HS-27A (cell line): ENCODE data around the gene NFIA.

Experiments
- DNase-seq: peaks from one replicate; pipeline ENCODE4 v3.0.0-alpha.2; 2012; ENCODE audit warnings: low read depth, missing footprints

The NFIA gene

DNA sequence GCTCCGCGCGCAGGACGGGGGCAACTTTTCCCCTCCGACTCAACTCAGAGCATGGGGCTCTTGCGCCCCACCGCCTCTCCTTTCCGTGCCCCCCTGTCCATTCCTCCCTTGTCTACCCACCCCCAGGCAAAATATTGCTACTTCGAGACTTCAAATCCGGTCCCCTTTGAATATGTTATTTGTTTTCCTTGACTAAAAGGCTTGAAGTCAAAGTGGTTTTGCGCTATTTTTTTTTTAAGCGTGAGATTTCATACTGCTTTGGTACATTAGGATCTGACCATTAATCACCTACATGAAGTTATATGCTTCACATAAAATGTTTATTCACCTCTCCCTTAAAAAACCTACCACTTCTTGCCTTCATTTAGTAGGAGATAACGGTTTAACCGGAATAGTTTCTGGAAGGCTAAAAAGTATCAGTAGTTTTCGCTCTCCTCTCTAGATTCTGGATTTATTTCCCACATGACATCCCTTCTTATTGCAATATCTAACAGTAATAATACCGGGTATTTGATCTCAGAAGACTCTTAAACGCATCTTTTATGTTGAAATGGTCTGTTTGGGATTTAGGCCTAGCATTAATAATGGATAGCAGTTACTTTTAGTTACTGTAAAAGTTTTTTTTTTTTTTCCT is 1.6 kb downstream of the NFIA start:
- no peak for DNase-seq

DNA sequence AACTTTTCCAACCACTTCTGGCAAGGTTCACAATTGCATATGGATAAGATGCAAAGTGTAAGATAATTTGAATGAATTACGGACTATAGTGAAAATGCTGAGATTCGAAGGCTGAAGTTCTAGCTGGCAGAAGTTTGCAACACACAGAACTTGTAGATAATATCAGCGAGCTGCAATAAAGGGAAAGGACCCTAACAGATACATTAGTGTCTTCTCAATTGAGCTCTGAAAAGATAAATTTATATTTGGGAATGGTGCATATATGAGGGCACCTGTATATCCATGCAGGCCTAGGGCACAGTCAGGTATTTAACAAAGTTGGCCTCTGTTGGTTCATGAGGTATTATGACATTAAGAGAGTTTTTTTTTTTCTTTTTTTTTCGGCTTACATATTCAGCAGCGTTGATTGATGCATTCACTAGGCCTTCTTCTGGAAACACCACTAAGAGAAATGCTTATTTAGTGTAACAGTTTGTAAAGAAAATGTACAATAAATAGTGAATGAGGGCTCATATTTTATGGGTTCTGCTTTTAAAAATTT is 2.2 kb downstream of the NFIA start:
- DNase-seq, result no peak

DNA sequence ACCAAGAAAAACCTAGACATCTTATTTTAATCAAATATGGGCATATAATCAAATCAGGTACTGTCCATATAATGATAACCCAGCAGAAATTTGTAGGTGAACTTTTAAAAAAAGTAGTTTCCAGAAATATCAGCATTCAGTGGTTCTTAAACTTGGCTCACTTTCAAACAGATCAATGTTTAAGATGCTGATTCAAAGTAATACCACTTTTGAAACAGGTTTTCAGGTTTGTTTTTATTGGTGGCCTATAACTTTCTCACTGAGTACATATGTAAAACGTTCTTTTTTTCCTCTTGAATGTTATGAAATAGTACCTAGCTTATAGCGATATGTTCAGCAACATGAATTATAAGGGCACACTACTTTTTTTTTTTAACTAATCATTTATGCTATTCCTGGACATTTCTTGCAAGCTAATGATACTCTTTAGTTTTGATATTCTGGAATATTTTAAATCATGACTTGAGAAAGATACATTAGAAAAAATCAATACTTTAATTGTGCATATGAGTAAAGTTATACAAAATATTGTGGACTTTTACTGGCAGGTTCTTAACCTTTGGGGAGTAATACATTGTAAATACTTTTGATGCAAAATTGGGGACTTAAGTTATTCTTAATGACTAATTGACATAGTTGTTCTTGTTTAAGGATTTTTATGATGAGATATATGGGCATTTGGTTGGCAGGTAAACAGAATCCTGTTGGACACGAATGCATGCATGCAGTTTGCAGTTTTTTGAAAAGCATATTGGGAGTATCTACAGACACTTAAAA is 3.0 kb downstream of the NFIA start:
- DNase-seq, result no peak

DNA sequence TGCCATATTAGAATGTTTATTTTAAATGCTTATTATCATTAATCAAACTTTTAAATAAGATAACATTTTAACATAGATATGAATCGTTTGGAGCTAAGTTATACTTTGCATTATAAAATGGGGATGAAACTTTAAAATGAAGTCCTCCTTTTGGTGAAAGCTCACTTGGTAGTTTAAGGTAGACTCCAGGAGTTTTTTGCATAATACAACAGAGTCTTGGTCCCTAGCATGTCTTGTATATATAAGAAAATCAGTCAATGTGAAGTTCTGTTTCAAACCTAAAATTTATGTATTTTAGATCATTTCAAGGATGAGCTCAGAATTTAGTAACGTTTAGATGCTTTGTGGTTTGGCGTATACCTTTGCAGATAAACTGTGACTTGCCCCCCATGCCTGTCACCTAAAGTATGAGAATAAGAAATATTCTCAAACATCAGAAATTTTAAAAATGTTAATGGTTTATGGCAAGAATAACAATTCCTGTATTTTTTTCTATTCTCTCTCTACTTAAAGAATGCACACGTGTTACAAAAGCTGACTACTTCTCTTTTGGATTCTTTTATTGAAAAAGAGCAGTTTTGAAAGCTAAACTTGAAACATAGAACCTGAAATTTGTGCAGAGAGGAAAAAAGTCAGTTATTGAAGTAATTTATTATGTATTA is 3.8 kb downstream of the NFIA start:
- DNase-seq, result no peak

DNA sequence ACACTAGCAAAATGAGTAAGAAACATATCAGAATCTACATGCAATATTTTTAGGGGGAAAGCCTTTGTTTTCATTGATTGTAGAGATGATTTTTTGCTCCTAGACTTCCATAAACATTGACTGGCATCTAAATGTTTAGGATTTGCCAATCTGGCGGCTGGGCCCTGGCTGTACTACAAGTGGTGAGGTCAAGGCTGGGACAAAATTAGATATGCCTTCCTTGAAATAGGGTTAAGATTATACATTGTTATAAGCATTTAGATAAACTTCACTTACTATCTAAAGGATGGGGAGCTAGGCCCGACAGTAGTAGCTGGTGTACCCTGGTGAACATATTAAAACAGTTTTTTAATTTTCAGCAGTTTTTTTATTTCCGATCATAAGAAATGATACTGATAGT is 5.2 kb downstream of the NFIA start:
- no peak for DNase-seq

DNA sequence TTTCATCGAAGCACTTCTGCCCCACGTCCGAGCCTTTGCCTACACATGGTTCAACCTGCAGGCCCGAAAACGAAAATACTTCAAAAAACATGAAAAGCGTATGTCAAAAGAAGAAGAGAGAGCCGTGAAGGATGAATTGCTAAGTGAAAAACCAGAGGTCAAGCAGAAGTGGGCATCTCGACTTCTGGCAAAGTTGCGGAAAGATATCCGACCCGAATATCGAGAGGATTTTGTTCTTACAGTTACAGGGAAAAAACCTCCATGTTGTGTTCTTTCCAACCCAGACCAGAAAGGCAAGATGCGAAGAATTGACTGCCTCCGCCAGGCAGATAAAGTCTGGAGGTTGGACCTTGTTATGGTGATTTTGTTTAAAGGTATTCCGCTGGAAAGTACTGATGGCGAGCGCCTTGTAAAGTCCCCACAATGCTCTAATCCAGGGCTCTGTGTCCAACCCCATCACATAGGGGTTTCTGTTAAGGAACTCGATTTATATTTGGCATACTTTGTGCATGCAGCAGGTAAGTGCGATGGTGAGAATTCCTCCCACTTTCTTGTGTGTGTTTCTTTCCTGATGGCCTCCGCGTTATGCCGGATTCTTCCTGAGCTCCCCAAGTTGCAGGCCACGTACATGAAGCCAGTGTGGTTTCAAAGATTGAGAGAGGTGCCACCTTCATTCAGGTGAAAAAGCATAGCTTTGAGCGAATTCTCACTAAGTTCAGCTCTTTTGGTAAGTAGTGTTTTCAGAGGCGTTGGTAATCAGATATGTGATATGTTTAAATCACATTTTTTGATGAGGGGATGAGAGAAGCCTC is 6.0 kb downstream of the NFIA start:
- DNase-seq, result no peak

DNA sequence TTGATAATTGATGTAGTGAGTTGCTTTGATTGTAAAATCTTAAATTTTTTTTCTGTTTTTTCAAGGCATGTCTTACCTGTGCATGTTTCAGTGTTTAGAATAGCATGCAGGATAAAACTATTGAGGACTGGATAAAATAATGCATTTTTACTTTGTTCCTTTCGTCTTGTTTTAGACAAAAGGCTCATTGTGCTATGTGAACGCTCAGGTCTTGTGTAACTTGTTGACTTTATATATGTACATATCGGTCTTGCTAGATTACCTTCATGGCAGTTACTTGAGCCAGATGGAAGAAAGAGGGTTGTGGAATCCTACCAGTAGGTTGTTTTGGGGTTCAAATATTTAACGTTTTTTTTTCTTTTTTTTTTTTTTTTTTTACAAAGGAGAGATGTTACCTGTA is 7.0 kb downstream of the NFIA start:
- no peak for DNase-seq

DNA sequence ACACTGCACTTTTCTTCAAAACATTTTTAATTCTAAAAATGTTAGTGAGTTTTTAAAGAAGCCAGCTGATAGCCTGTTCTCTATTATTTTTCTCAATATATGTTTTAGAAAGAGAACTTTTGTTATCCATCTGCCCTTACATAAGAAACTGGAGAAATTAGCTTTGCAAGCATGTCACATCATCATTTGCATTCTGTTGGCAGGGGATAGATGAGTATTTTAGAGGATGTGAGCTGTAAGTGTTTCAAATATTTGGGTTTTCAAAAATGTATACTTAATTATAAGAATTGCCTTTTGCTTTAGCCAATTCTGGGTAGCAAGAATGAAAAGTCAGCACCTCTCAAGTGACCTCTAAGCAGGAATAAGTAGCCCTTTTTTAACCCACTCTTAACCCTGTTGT is 7.4 kb downstream of the NFIA start:
- no peak for DNase-seq

DNA sequence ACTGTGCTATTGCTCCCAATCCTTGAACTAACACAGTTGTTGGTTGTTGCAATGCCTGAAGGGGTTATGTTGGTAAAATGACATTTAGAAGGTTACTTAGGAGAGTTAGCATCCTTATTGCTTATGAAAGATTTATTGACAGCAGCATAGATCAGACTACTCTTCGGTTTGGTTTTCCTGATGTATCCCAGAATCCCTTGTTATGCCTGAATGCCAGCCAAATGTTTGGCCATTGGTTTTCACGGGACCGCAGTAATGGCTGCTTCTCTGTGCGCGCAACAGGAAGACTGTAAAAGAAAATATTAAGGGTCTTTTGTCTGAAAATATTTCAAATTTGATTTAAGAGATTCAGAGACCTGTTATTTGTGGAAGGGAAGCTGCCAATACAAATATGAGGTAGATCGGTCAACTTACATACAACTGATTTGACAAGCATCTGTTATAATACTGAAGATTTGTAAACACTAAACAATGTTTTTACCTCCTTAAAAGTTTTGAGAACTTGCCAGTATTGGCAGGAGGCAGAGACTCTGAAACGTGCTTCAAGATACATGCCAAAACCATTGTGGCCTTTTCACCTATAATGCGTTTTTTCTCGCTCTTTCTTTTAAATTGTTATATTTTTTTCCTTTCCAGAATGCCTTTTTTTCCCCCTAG is 8.3 kb downstream of the NFIA start:
- DNase-seq, result no peak

DNA sequence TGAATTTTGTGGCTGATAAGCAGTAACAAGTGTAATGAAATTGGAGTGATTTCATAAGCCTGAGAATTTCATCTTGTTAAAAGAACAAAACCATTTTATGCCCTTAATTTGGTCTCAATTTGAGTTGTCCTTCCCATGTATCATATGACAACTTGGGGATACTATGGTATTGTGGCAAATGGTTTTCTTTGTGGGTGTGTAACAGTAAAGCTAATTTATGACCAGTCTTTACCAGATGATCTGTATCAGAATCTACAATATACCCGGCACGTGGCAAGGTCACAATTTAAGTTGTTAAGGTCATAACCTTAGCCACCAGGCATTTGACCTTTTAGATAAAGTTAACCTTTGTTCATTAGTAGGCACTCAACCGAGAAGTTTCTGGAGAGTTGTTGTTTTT is 9.1 kb downstream of the NFIA start:
- no peak for DNase-seq

DNA sequence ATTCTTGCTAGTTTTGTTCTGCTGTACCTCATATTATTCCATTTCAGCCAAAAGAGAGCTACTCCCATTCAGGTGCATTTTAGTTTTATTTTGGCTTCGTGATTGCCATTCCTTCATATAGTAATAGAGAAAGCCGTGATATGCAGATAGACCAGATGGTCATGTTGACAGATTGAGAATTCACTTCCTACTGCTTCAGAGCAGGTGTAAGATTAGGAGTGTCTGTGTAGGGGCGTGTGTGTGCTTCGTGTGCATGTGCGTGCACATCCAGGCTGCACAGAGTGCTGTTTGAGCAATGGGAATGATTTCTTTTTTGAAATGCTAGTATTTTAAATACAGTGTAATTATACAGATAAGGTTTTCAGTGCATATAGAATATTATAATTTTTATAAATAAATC is 10.3 kb downstream of the NFIA start:
- DNase-seq, result no peak

DNA sequence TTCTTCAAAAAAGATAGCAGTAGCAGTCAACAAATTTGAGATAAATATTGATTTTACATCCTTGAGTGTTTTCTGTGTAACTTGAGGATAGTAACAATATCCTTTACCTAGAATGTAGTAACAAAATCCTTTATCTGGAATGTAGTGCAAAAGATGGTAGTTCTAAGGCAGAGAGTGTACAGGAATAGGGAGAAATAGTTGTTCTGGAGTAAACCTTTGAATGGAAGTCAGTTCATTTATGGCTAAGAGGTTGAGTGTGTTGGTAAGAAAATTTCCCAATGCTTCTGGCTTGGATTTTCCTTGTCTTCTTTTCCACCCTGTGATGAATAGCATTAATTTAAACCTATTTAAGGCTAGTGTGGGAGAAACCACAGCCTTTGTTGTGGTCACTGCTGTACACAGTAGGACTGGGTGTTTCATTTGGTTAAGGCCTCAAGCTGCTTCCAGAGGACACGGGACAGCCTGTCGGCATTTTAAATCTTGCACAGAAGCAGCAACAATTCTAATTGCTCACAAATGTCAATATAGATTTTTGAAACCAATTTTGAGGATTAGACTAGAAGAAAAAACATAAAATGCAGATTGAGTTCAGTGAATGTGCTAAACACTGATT is 11.3 kb downstream of the NFIA start:
- DNase-seq, result no peak

DNA sequence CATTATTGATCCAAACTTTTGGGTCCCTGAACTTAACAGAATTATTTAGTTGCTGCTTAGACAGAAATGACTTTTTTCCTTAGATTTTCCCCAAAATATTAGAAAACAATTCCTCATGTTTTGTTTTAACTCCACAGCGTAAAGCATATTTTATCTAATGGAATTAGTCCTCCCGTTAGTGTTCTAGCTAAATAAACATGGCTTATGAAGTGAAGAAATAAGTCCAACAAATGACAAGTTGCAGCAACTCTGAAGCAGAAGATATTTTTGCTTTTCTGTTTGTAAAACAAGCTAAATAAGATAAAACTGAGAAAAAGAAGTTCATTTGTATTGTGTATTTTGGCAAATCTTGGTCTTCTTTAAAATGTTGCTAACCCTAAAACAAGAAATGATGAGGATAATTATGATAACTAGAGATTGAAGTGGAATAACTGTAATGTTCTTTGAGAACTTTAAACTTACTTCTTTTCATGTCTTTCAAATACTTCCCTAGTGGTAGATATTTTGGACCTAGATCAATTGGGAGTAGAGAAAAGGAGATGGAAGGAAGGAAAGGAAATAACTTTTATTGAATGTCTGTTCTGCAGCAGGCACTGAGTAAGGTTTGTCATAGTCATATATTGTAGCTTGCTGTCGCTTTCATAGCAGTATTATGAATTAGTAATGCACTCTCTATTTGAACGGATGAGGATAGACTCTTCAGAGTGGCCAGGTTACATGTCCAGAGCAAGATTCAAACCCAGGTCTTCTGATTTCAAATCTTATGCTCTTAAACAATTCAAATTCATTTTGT is 12.5 kb downstream of the NFIA start:
- DNase-seq, result no peak

DNA sequence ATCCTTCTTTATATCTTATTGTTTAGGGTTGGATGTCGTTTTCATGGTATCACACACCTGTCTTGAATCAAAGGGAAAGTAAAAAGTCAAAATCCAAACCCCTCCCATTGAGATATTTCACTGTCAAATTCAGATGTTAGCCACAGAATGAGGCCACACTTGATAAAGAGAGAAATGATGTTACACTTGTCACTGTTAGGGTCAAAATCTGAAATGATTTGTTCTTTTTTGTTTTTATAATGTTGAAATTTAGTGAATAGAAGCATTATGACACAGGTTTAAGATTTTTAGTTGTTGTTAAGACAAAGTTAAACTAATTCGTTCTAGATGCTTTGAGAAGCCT is 13.1 kb downstream of the NFIA start:
- DNase-seq, result no peak

DNA sequence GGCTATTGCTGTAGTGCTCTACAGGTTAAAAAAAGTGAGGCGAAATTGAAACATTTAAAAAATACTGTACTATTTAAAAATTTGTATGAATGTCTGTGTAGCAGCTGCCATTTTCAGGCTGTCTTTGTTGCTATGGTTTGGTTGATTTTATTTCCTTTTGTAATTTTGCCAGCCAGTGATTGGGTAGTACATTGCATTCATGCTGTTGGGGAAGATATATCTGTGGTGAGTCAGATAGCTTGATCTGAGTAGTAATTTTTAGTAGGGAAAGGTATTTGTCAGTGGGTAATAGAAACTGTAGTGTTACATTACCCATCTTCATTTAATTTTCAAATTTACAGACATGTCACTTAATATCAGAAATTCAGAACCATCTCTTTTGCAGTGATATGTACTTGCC is 15.0 kb downstream of the NFIA start:
- DNase-seq, result no peak

DNA sequence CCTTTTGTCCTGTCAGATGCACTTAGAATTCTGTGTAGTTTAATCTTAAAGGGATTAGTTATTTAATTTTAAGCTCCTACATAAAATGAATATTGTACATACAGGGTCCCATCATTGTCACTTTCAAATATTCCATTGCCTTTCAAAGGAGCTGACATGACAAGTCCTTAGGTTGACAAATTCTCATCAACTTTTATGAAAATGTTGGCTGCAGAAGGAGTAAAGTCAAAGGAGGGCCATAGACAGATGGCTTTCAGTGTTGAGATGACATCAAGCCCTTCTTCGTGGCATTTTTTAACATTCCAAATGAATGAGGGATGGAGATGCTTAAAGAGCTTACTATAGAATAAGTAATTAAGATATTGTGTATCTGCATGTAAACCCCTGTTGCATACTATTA is 15.4 kb downstream of the NFIA start:
- DNase-seq, result no peak

DNA sequence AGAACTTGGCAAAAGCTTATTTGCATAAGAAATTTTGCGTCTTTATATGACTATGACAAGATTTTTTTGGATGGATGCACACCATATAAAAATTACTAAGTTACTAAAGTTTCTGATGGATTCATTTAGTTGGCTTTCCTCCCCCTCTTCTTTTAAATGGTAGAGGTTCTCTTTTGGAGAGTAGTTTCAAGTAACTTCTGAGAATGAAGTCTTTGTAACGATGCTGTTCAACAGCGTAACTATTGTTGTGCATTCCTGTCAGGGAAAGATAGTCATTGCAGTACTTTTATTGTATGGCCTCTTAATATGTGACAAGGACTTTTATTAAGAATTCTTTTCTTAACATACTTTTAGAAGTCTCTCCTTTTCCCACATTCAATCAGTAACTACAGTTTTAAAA is 16.0 kb downstream of the NFIA start:
- no peak for DNase-seq

DNA sequence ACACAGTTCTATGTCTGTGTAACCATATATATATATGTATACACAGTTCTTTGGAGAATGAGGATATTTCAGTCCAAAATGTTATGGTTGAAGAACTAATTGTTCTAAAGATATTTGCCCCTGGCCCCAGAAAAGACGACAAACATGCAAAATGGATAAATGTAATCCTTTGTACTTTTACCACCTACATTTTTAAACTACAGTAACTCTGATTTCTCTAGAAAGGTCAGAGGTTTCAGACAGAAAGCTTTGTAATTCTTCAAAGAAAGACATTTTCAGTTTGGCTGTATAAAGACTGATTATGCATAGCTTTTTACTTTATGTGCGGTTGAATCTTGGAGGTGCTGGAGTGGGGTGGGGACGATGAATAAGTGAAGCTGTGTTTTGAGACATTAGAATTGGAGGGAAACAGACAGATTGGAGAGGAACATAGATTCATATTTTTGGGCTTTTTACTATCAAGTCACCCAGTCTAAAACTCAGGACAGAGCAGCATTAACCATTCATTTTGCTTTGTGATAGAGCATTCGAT is 16.6 kb downstream of the NFIA start:
- DNase-seq, result no peak

DNA sequence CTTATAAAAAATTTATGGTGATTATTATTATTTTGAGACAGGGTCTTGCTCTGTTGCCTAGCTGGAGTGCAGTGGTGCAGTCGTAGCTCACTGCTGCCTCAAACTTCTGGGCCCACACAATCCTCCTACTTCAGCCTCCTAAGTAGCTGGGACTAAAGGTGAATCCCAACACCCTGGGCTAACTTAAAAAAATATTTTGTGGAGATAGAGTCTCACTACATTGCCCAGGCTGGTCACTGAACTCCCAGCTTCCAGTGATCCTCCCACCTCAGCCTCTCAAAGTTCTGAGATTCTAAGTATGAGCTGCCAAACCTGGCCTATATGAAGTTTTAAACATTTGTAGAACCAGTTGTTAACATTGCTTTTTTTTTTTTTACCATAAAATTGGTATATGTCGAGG is 18.2 kb downstream of the NFIA start:
- DNase-seq, result no peak

DNA sequence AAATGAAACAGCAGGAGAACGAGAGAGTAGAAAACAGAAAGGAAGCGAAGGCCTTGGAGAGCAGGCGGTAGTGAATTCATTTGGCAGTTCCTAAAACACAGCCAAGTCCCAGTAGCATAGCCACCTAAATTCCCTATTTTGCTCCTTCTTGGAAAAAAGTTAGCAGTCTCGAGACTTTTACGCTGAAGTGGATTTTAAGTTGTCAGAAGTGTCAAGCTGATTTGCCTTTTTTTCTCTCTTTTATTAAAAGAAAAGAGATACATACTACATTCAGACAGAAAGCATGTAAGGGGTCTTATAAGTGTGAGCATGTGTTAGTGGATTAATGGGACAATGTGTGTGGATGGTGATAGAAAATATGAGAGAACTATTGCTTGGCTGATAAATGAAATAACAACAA is 19.2 kb downstream of the NFIA start:
- DNase-seq, result no peak
